Activated B cell treated with CpG ODN at 0.5 μM for 24 hours (primary cell): ENCODE results near the gene SMCR8. TPM values are rescaled to one million over a fixed set of nuclear protein-coding genes. Genes with fewer than 3 reads are reported as not detected.
A peak's percentile ranks its signal among the peaks of the same experiment; 100 is the strongest.

Experiments used
- ATAC-seq: fragments of 200-7000 bp; cut with Tn5 transposase; one replicate; pipeline ENCODE4 v1.10.0; 2021; ENCODE audit warnings: low read depth, mild to moderate bottlenecking, moderate library complexity
- CTCF ChIA-PET: fragments of 350-600 bp; sonication (Branson Sonifier 250); formaldehyde crosslinking; loops from one replicate; lab custom pipeline; 2021; ENCODE audit warnings: antibody characterized with exemption; lab: Charles Lee
- POLR2A ChIA-PET: fragments of 350-600 bp; sonication (Branson Sonifier 250); formaldehyde crosslinking; loops from one replicate; lab custom pipeline; 2021; ENCODE audit warnings: antibody characterized with exemption; lab: Charles Lee
- DNase-seq: peaks from one replicate; pipeline ENCODE4 v3.0.0; 2022
- H3K27ac Mint-ChIP-seq: one replicate; pipeline ENCODE4 v1.8.0; 2020; ENCODE audit warnings: mixed read lengths
- H3K27me3 Mint-ChIP-seq: one replicate; pipeline ENCODE4 v1.8.0; 2021; ENCODE audit warnings: mixed read lengths
- H3K36me3 Mint-ChIP-seq: one replicate; pipeline ENCODE4 v1.8.0; 2021; ENCODE audit warnings: low read depth, mixed read lengths
- H3K4me1 Mint-ChIP-seq: one replicate; pipeline ENCODE4 v1.8.0; 2021; ENCODE audit warnings: mixed read lengths
- H3K4me3 Mint-ChIP-seq: one replicate; pipeline ENCODE4 v1.8.0; 2020; ENCODE audit warnings: mild to moderate bottlenecking, mixed read lengths
- H3K9me3 Mint-ChIP-seq: one replicate; pipeline ENCODE4 v1.8.0; 2020; ENCODE audit warnings: mixed read lengths
- CTCF ChIP-seq: fragments of 200-600 bp; IDR thresholded peaks from one replicate; pipeline ENCODE4 v1.8.0; 2022; ENCODE audit warnings: antibody characterized with exemption, mild to moderate bottlenecking
- intact Hi-C: fragments of 100-400 bp; cut with micrococcal nuclease; formaldehyde crosslinking; loops from one replicate; pipeline ENCODE4 v1.15.1; 2024
- total RNA-seq: library from RNA; stranded (reverse); gene quantifications from 2 replicates; pipeline ENCODE4 v1.2.3, GENCODE V29; 2022

Gene SMCR8
- total RNA-seq, 1 donor from 2014 or later: 36.9 TPM

DNA sequence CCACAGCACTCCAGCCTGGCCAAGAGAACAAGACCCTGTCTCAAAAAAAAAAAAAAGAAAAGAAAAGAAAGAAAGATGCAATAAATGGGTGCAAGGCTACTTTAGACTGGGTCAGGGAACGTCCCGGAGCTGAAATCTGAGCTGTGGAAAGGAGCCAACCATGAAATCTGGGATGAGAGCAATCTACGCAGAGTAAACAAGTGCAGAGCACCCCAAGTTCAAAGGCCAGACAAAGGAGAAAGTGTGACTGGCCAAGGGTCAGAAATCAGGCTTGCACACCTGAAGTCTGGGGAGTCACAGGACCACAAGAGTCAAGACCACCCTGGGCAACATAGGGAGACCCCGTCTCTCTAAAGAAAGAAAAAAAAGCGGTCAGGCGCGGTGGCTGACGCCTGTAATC is 45.4 kb downstream of the SMCR8 start:
- ChIA-PET CTCF (no interaction called here), POLR2A (no interaction called here)
- no peak for TF ChIP-seq CTCF
- no peaks in the 10 kb centered on the region for H3K9me3 Mint-ChIP-seq
- no peaks in the 10 kb centered on the region for H3K27me3 Mint-ChIP-seq
- no peak overlapping the region for H3K4me3 Mint-ChIP-seq
- intact Hi-C loops: loop anchor here (5.0 kb wide), 1 partner anchor 113 kb away; no protein-coding TSS in a partner anchor
- DNase-seq: no peak
- ATAC-seq: no peak
- no peak overlapping the region for H3K27ac Mint-ChIP-seq
- peaks cover 17% of the 10 kb centered on the region for H3K4me1 Mint-ChIP-seq
- H3K36me3 Mint-ChIP-seq: peaks cover 6% of the 10 kb centered on the region

- Mint-ChIP-seq H3K4me3 (peak overlapping the region; percentile 92), H3K4me1 (peaks cover 17% of the 10 kb centered on the region), H3K36me3 (no peaks in the 10 kb centered on the region), H3K9me3 (no peaks in the 10 kb centered on the region), H3K27me3 (no peaks in the 10 kb centered on the region), H3K27ac (peak overlapping the region; percentile 30)
- intact Hi-C loops: loop anchor here (2.0 to 5.0 kb wide), 2 partner anchors 47 to 115 kb away; partner anchors contain the start of genes SMCR8 and TOP3A
- ATAC-seq (no peak), DNase-seq (no peak)
- ChIA-PET POLR2A (interaction anchor here (0.6 to 1.3 kb wide), 3 partner anchors 14 to 1543 kb away, joined by 3 to 4 read pairs (median 4); no protein-coding TSS in a partner anchor), CTCF (no interaction called here)
- TF ChIP-seq CTCF: no peak
Measured at GRCh38 chr17:18361837-18362697, 47.0 kb downstream of the SMCR8 start.

- H3K4me3 Mint-ChIP-seq: peak overlapping the region; percentile 92
- no peak for ATAC-seq
Measured at GRCh38 chr17:18362698-18363100, 47.6 kb downstream of the SMCR8 start.

DNA sequence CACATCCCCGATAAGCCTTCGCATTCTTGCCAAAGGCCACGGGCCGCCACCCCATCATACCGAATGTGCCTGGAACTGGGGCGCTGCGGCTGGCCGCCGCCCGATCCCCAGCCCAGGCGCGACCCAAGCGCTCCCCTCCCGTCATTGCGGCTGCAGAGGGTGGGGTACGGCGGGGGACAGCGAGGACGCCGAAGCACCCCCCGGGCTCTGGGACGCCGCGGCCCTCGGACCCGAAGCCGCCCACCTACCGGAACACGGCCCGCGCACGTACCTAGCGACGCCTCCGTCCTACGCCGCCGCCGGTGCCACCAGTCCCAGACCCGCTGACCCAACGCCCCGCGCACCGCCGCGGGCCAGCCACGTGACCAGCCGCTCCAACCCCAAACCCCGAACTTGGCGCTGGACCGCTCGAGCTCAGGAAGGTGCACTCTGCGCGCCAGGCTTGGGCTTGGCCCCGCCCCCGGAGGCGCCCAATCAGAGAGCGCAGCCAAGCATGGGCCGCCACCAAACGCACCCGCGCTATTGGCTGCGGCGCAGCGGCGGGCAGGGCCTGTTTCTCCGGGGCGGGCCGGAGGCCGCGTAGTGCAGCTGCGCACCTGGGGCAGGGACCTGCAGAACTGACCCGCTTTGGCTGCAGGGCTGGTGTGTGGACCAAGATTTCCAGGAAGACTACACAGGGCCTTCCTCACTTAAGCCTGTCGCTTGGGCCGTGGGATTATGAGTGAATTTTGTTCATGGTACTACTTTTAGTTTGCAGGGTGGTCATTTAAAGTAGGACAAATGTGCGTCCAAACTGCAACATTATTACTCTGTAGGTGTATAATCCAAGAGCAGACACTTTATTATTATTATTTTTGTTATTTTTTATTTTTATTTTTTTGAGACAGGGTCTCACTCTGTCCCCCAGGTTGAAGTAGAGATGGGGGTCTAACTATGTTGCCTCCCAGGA is 48.3 kb downstream of the SMCR8 start, which contains the start of gene SHMT1:
SHMT1 (minus strand) TSS at position 450 of the 949 bp plus-strand sequence. CDS start 7,569 bp downstream, outside the sequence.
- ATAC-seq (peak; percentile 100), DNase-seq (peak; percentile 86)
- Mint-ChIP-seq H3K27ac (peak within 1 kb of the TSS; percentile 71), H3K36me3 (no peaks in the 10 kb centered on the region), H3K4me1 (peaks cover 17% of the 10 kb centered on the region), H3K9me3 (no peaks in the 10 kb centered on the region), H3K27me3 (no peaks in the 10 kb centered on the region), H3K4me3 (peak within 1 kb of the TSS; percentile 92)
- intact Hi-C loops: loop anchor here (1.0 to 5.0 kb wide), 3 partner anchors 49 to 116 kb away; partner anchors contain the start of genes MIEF2, SMCR8 and TOP3A
- ChIA-PET POLR2A (interaction anchor here (0.5 to 1.3 kb wide), 6 partner anchors 15 to 1144 kb away, joined by 3 to 9 read pairs (median 4); partner anchors contain the start of genes ALKBH5, SMCR8 and TOP3A), CTCF (no interaction called here)
- no peak for TF ChIP-seq CTCF

More at GRCh38 chr17:18362698-18363100, 47.6 kb downstream of the SMCR8 start:
- peaks cover 17% of the 10 kb centered on the region for H3K4me1 Mint-ChIP-seq
- DNase-seq: no peak
- POLR2A ChIA-PET: interaction anchor here (0.5 to 1.3 kb wide), 6 partner anchors 14 to 1144 kb away, joined by 3 to 9 read pairs (median 4); partner anchors contain the start of genes ALKBH5, SMCR8 and TOP3A
- intact Hi-C loops: loop anchor here (1.0 to 5.0 kb wide), 3 partner anchors 48 to 115 kb away; partner anchors contain the start of genes MIEF2, SMCR8 and TOP3A
- no peaks in the 10 kb centered on the region for H3K27me3 Mint-ChIP-seq
- H3K36me3 Mint-ChIP-seq: no peaks in the 10 kb centered on the region
- no peak for TF ChIP-seq CTCF
- peak overlapping the region; percentile 30 for H3K27ac Mint-ChIP-seq
- CTCF ChIA-PET: no interaction called here
- no peaks in the 10 kb centered on the region for H3K9me3 Mint-ChIP-seq
